NOMO-1 treated with DMSO at 0.1 percent for 48 hours (cell line): Measurements from ENCODE around the gene ARL13B.

ENCODE experiments used
- DNase-seq: peaks from one replicate; lab custom pipeline; 2025; ENCODE audit not compliant: unreplicated experiment; lab: John Stamatoyannopoulos, UW

Gene ARL13B

DNA sequence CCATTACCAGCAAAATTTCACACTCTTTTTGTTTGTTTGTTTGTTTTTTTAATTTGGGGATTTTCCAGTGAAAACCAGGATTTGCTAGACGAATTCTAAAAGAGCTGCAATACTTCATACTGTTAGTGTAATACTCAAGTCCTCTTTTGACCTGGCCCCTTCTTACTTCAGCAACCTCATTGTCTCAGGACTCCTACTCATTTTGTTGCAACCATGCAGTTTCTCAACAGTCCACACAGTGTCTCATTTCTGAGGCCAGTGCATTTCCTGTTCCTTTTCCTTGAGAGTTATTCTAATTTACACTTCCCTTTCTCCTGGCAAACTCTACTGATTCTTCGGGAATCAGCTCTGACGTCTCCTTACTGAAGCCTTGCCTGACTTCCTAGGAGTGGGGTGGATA is 118.5 kb downstream of the ARL13B start:
- peak; percentile 52 for DNase-seq

DNA sequence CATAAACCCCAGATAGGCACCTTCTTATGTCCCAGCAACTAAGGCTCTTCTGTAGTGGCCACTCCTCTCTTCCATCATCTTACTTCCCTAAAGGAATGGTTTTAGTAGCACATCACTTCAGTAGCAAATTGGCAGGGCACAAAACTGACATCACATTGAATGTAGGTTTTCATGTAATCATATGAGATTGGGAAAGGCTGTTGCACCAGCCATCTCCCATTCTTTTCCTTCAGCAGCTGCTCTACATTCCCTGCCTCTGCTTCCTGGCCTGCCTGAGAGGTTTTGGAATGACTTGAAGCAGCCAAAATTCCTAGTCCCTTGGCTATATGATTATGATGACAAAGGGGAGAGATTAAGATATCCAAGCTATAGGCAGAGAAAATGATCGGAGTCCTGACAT is 119.4 kb downstream of the ARL13B start:
- no peak for DNase-seq

DNA sequence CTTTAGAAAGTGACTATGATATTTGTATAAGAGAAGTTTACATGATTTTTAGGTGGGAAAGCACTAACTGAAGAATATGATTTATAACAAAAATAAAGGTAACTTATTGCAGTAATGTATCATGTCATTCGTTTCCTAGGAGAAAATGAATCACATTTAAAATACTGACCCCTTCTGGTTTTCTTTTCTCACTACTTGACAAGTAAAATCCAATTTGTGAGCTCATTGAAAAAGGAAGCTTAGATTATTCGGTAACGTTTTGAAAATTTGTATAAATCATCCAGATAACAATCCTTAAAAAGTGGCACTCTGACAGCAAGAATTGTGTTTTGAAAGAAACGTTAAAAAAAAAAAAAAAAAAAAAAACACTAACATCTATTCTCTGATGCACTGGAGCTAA is 121.9 kb downstream of the ARL13B start:
- DNase-seq, result no peak
